AG04449 (cell line): ENCODE measurements around the gene STAM.
A peak's percentile ranks its signal among the peaks of the same experiment; 100 is the strongest.

Experiments
- CTCF ChIA-PET: fragments of 350-600 bp; formaldehyde crosslinking; extraction: SDS; loops from one replicate; lab custom pipeline; 2021; ENCODE audit warnings: antibody characterized with exemption; lab: Yijun Ruan, JAX
- POLR2A ChIA-PET: fragments of 400-600, 350-600 bp; formaldehyde crosslinking; extraction: SDS; loops from one replicate; lab custom pipeline; 2020; ENCODE audit warnings: antibody characterized with exemption, inconsistent platforms; lab: Yijun Ruan, JAX
- DNase-seq: peaks from one replicate; pipeline ENCODE4 v3.0.0-alpha.2; 2010; ENCODE audit warnings: low read depth, low spot score
- H3K4me3 ChIP-seq: 2 replicates; pipeline ENCODE4 v1.5.1; 2011; ENCODE audit warnings: low read depth, mild to moderate bottlenecking, control low read depth, low read length
- CTCF ChIP-seq: IDR thresholded peaks from one replicate; pipeline ENCODE4 v1.5.1; 2011; ENCODE audit warnings: mild to moderate bottlenecking, moderate library complexity, low read length, control low read depth, inconsistent platforms; ENCODE audit not compliant: insufficient read depth; ENCODE audit errors: missing control alignments

STAM gene

DNA sequence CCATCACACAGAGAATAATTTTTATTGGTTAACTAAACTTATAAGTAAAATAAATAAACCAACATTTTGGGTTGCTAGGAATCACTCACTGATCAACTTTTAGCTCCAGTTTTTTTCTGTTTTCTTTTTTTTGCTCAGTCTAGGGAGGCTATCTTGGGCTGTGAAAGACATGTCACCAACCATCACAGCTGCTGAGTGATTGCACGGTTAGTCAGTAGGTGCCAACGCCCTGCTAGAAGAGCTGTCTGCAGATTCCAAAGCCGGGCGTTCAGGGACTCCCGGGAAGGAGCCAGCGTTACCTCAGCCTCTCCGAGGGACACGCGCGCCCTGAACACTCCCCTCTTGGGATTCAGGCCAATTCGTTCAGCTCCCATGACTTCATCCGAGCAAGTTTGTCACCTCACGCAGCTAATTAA is 604 bp upstream of the STAM start:
- TF ChIP-seq CTCF = no peak
- CTCF ChIA-PET = interaction anchor here (0.6 to 2.5 kb wide), 5 partner anchors 10 to 595 kb away, joined by 3 to 12 read pairs (median 3); partner anchors contain the start of gene HACD1
- peak overlapping the region; percentile 79 for H3K4me3 ChIP-seq
- DNase-seq = no peak
- POLR2A ChIA-PET = interaction anchor here (0.5 to 2.4 kb wide), 12 partner anchors 10 to 414 kb away, joined by 3 to 30 read pairs (median 4); partner anchors contain the start of gene HACD1

GRCh38 chr10:17644485-17644943 is 563 bp downstream of the STAM start:
- DNase-seq = no peak
- peak overlapping the region; percentile 79 for H3K4me3 ChIP-seq
- TF ChIP-seq CTCF = no peak
- POLR2A ChIA-PET = interaction anchor here (1.0 to 2.4 kb wide), 6 partner anchors 18 to 32 kb away, joined by 3 to 30 read pairs (median 8); partner anchors contain the start of gene HACD1
- CTCF ChIA-PET = interaction anchor here (0.8 to 2.5 kb wide), 6 partner anchors 9 to 817 kb away, joined by 3 to 12 read pairs (median 4); no protein-coding TSS in a partner anchor

DNA sequence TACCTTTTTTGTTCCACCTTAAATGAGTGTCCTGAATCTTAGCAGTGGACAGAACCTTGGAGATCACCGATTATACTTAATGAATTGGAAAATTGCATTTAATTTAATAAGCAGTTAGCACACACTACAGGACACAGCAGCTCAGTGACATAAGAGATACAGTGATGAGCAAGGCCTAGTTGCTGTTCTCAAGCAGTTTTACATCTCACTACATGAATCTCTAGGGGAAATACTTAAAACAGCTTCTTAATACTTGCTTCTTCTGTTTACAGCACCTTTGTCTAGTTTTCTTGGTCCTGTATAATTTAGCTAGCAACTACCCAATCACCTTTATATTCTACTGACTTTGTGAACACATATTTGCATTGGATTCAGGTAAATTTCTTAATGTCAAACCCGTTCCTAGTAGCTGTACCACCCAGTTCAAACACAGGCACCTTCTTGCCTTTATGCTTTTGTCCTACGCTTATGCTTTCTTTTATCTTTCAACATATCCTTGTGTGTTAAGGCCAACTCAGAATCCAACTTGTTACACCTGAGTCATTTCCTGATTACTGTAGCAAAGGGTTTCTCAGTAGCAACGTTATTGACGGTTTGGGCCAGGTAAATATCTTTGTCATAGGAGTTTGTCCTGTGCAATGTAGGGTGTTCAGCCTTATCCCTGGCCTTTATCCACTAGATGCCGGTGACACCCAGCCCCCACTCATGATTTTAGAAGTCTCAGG is 1.8 kb downstream of the STAM start:
- POLR2A ChIA-PET = interaction anchor here (0.7 kb wide), 1 partner anchor 53 kb away, joined by 3 read pairs; no protein-coding TSS in a partner anchor
- peak overlapping the region; percentile 79 for H3K4me3 ChIP-seq
- CTCF ChIA-PET = interaction anchor here (1.1 to 1.4 kb wide), 3 partner anchors 16 to 818 kb away, joined by 3 to 4 read pairs (median 3); no protein-coding TSS in a partner anchor
- TF ChIP-seq CTCF = no peak
- no peak for DNase-seq

- TF ChIP-seq CTCF = no peak
- DNase-seq = no peak
- ChIA-PET POLR2A (interaction anchor here (0.8 kb wide), 1 partner anchor 12 kb away, joined by 3 read pairs; no protein-coding TSS in a partner anchor), CTCF (interaction anchor here (1.4 to 1.6 kb wide), 2 partner anchors 11 to 95 kb away, joined by 4 read pairs; no protein-coding TSS in a partner anchor)
- H3K4me3 ChIP-seq = no peak overlapping the region
Measured at GRCh38 chr10:17647326-17647725, 3.4 kb downstream of the STAM start.

DNA sequence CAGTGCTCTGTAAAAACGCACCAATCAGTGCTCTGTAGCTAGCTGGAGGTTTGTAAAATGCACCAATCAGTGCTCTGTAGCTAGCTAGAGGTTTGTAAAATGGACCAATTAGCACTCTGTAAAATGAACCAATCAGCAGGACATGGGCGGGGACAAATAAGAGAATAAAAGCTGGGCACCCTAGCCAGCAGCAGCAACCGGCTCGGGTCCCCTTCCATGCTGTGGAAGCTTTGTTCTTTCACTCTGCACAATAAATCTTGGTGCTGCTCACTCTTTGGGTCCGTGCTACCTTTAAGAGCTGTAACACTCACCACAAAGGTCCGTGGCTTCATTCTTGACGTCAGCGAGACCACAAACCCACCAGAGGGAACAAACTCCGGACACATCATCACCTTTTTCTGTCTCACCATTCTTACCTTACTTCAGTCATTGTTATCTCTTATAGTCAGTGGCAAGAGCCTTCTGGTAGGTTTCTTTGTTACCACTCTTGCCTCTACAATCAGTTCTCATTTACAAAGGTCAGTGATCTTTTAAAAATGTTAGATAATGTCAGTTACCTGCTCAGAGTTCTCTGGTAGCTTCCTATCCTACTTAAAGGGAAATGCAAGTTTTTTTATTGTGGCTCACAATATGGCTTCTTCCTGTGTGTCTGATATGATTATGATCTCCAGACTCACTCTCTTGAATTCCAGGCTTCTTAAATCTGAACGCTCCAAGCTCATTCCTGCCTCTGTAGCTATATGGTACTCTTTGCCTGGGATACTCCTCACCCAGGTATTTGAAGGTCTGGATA is 4.5 kb downstream of the STAM start:
- TF ChIP-seq CTCF = no peak
- ChIA-PET POLR2A (interaction anchor here (0.8 kb wide), 1 partner anchor 10 kb away, joined by 3 read pairs; no protein-coding TSS in a partner anchor), CTCF (interaction anchor here (1.3 to 1.6 kb wide), 3 partner anchors 9 to 94 kb away, joined by 3 to 4 read pairs (median 4); no protein-coding TSS in a partner anchor)
- no peak for DNase-seq
- no peak overlapping the region for H3K4me3 ChIP-seq
